Measurements from ENCODE around the gene ABHD17B.
"Not testable (repeated sequence)": the region's sequence is repeated elsewhere in the genome, so short reads cannot be mapped to it uniquely, and the experiment has no call there.

ABHD17B gene

DNA sequence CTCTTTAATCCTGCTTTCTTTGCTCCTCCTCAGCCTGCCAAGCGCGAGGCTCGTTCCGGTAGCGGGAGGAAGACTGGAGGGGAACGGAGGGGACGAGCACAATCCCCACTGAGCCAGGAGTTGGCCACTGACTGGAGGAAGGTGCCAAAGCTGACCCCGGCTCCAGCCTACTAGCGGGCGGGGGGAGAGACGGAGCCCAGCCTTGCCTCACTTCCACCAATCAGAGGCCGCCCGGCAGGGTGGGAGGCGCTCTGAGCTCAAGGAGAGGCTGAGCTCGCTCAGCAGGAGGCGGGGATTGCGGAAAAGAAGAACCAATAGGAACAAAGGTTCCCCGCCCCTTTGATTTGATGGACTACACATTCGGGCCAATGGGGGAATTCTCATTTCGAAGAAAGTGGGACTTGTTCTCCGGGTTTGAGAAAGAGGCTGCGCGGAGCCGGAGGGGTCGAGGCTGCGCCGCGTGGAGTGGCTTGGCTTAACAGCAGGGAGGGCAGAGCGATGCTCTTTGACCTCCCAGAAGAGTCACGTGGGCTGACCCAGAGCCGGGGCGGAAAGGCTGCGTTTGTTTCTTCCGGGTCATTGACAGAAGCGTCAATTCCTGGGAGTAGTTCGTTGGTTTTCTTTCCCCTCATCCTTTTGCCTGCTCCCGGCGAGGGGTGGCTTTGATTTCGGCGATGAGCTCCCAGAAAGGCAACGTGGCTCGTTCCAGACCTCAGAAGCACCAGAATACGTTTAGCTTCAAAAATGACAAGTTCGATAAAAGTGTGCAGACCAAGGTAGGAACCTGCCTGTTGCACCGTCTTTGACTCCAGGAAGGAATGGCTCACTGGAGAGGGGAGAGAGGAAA lies at the start of gene ABHD17B, which contains the start of gene C9orf85:
TSS of gene ABHD17B (minus strand) at position 133 of the 847 bp plus-strand sequence. CDS start 36,113 bp downstream, outside the sequence.
TSS of gene C9orf85 (plus strand) at position 579 of the 847 bp plus-strand sequence. CDS start at position 675, 96 bp downstream.
- peak; percentile 98 for DNase-seq (ENCODE audit: low read depth)
- peak within 1 kb of the TSS; percentile 85 for H3K4me3 ChIP-seq (ENCODE audit: low read depth, low read length)

DNA sequence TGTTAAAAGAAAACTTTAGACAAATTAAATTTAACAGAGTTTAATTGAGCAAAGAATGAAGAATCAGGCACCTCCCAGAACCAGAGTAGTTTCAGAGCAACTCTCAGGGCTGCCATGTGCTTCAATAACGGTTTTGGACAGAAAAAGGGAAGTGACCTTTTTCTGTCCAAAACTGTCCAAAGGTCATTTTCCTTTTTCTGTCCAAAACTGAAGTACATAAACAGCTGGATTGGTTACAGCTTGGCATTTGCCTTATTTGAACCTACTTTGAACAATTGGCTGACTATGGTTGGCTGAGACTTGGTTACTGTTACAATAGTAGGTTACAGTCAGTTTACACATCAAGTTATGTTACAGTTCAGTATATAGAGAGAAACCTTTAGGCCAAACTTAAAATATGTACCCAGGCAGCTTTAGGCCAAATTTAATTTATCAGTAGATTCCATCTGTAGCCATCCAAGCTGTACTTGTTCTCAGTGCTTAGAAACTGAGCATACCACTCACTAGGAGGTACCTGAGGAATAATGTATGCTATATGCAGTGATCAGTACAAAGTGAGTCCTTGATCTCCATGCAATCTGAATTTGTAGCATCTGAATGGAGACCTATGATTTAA lies 44.4 kb upstream of the ABHD17B start:
- H3K4me3 ChIP-seq (ENCODE audit: low read depth, low read length), result no peak overlapping the region
- DNase-seq (ENCODE audit: low read depth), result no peak

DNA sequence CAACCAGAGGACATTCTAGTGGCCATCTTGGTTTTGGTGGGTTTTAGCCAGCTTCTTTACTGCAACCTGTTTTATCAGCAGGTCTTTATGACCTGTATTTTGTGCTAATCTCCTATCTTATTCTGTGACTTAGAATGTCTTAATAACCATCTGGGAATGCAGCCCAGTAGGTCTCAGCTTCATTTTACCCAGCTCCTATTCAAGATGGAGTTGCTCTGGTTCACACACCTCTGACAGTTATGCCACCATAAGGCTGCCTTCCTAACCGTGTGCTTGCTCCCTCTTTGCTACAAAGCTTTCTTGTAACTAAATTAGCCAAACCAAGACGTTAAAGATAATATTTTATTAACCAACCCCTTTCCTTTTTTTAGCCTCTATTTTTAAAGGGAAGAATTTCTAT lies 43.7 kb upstream of the ABHD17B start:
- DNase-seq (ENCODE audit: low read depth), result not testable (repeated sequence)

DNA sequence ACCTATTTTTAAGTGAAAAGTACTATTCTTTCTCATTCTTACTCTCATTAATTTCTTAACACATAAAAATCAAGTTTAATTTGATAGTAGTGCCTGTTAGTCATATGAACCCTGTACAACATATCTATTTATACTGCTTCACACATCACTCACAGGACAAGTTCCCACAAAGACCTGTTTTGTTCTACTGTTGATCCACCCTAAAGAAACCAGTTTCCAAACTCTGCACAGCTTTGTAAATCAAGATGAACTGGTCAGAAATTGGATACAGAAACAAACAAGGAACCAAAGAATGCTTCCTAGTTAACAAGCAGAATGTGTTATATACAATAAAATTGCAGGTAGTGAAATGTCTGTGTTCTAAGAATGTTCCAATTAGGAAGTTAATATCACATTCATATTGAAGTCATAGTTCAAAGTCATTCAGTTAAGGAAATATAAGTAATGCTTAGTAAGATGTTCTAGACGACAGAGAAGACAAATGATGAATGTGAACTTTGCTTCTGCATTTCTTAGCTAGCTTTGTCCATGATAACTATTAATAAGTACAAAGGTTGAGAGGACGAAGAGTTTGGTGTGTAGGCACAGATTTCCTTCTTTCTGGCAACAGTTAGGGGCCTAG lies 33.9 kb upstream of the ABHD17B start:
- DNase-seq (ENCODE audit: low read depth), result no peak
- H3K4me3 ChIP-seq (ENCODE audit: low read depth, low read length), result no peak overlapping the region

More for the DNA sequence above, 43.7 kb upstream of the ABHD17B start:
- not testable (repeated sequence) for H3K4me3 ChIP-seq (ENCODE audit: low read depth, low read length)

- no peak overlapping the region for H3K4me3 ChIP-seq (ENCODE audit: low read depth, low read length)
- DNase-seq (ENCODE audit: low read depth), result no peak
Observed at GRCh38 chr9:71941998-71942567, 31.1 kb upstream of the ABHD17B start.

DNA sequence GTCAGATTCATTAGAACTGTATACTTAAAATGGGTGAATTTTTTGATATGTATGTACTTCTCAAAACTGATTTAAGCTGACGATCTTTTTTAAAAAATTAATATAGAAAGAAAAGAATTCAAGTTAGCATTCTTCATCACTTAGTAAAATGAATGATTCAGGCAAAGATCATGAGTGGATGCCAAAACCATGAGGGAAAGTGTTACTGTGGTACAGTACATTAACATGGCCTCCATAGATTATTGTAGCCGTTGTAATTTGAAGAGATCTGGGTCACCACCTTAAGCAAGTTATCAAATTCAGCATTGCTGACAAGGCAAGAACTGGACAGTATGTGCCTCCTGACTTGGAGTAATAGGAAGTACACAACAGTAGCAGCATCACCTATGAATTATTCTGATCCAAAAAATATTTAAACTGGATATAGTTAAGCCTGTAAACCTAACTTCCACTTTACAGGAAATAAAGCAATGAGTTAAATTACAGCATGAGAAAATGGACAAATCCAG lies 30.1 kb upstream of the ABHD17B start:
- no peak for DNase-seq (ENCODE audit: low read depth)
- H3K4me3 ChIP-seq (ENCODE audit: low read depth, low read length), result no peak overlapping the region

DNA sequence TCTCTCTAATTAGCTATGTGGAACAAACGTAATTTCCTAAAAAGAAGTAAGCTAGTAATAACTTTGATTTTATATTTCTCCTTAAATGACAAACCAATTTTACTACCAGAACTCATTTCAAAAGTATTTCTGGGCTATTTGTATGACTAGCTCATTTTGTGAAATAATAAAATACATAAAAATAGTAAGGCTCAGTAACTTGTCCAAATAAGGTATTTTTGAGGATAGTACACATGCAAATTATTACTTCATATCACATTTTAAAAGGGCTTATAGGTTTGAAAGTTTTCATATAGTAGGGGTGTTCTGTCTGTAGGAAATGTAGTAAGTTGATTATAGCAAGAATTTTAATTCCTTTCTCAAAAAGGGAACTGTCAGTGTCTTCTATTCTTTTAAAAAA lies 26.9 kb upstream of the ABHD17B start:
- DNase-seq (ENCODE audit: low read depth), result no peak

DNA sequence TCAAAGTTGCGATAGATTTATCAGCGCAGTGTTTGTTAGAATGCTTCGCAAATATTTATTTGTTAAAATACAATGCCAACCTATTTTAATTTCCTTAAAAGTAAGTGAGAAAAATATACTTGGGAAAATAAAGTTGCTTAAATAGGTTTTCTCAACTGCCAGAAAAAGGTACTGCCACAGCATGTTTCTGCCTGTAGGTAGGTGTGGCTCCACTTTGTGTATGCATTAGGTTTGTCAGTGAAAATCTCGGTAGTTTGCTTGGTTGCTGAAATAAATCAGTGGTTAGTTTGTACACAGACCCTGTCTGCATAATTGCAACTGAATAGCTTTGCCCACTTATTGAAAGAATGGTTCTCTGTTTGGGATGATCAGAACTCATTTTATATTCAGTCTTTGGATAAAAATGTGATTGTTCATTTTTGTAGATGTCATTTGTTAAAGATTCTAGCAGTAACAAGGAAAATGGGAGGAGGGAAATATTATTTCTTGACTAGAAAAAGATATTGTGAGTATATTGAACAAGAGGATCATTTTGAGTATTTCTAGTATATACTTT lies 26.2 kb upstream of the ABHD17B start:
- no peak overlapping the region for H3K4me3 ChIP-seq (ENCODE audit: low read depth, low read length)

More for the DNA sequence above, 26.9 kb upstream of the ABHD17B start:
- no peak overlapping the region for H3K4me3 ChIP-seq (ENCODE audit: low read depth, low read length)

DNA sequence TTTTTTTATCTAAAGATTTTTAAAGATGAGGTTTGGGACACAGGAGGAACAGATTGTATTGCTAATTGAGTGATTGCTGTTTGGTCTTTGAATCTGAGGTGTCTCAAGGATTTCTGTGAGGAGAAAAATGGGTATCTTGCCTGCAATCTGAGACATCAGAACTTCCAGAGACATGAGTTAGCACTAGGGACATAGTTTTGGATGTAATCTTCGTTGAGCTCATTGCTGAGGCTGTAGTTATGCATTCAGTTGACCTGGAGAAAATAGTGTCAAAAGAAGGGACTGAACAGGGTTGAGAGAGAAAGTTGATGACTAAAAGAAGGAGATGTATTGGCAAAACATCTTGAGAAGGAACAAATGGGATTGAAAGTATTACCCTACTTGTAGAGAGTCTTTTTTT lies 25.1 kb upstream of the ABHD17B start:
- DNase-seq (ENCODE audit: low read depth), result no peak
- no peak overlapping the region for H3K4me3 ChIP-seq (ENCODE audit: low read depth, low read length)

More for the DNA sequence above, 26.2 kb upstream of the ABHD17B start:
- no peak for DNase-seq (ENCODE audit: low read depth)

DNA sequence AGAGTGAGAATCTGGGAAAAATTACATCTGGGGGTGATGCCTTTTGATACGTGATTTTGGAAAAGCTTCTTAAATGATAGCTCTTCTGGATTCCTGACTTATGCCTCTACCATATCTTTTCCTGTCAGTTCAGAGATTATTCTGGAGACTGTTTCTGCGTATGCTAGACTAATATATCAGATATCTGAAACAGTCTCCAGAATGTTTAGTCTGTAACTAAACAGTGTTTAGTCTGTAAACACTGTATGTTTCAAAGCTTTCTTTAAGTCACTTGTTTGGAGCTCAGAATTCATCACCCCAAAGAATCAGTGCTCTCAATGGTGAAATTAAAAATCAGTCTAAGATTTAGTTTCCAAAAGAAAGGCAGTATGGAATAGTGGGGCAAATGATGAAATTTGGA lies 20.2 kb upstream of the ABHD17B start:
- no peak overlapping the region for H3K4me3 ChIP-seq (ENCODE audit: low read depth, low read length)
- DNase-seq (ENCODE audit: low read depth), result no peak

DNA sequence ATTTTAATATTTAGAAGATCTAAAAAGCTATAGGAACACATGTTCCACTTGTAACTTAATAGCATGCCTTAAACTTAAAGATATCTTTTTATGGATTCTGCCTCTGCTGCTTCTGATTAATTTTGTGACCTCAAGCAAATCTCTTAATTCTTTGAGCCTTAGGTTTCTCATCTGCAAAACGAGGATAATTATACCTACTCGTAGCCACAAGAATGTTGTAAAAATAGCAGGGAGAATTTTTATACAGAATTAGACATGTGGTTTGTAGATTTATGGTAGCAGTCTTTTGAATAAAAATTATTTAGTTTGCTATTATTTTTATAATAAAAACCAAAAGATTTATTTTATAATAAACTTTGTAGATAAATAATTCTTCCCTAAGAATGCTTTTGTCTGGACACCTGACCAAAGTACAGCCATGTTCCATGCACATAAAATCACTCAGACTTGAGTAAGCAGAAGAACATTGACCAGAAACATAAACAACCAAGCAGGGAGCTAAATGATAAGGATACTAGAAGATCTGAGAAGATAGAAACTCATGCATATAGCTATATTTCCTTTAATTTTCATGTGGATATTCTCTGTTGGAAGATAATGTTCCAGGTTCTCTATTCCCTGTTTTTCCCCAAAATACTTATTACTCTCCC lies 18.9 kb upstream of the ABHD17B start:
- no peak overlapping the region for H3K4me3 ChIP-seq (ENCODE audit: low read depth, low read length)
- DNase-seq (ENCODE audit: low read depth), result no peak

DNA sequence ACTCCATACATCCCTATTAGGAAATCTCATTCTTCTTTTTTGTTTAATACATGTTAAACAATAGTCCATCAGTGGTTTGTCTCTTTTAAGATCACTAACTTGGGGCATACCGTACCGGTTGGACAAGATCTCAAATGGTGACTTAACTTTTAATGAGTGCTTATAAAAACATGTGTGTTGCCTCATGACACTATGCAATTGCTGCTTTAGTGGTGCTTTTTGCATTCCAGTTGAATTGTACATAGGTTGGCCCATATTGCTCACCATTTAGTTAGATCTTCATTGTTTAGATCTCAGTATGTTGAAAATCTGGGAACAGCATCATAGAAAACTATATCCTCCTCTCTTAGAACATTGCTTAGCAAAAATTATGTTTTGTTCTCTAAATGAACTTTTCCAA lies 18.2 kb upstream of the ABHD17B start:
- peak; percentile 84 for DNase-seq (ENCODE audit: low read depth)
- H3K4me3 ChIP-seq (ENCODE audit: low read depth, low read length), result no peak overlapping the region

GRCh38 chr9:71928806-71929205 lies 17.8 kb upstream of the ABHD17B start:
- no peak for DNase-seq (ENCODE audit: low read depth)
- H3K4me3 ChIP-seq (ENCODE audit: low read depth, low read length), result no peak overlapping the region

GRCh38 chr9:71928376-71928775 lies 17.4 kb upstream of the ABHD17B start:
- H3K4me3 ChIP-seq (ENCODE audit: low read depth, low read length), result no peak overlapping the region
- DNase-seq (ENCODE audit: low read depth), result no peak

GRCh38 chr9:71925834-71926233 lies 14.8 kb upstream of the ABHD17B start:
- no peak overlapping the region for H3K4me3 ChIP-seq (ENCODE audit: low read depth, low read length)
- no peak for DNase-seq (ENCODE audit: low read depth)

GRCh38 chr9:71924576-71924975 lies 13.6 kb upstream of the ABHD17B start:
- no peak for DNase-seq (ENCODE audit: low read depth)

GRCh38 chr9:71921190-71921814 lies 10.3 kb upstream of the ABHD17B start:
- no peak overlapping the region for H3K4me3 ChIP-seq (ENCODE audit: low read depth, low read length)
- DNase-seq (ENCODE audit: low read depth), result no peak

More at GRCh38 chr9:71924576-71924975, 13.6 kb upstream of the ABHD17B start:
- H3K4me3 ChIP-seq (ENCODE audit: low read depth, low read length), result no peak overlapping the region

GRCh38 chr9:71920456-71921189 lies 9.6 kb upstream of the ABHD17B start:
- no peak for DNase-seq (ENCODE audit: low read depth)
- H3K4me3 ChIP-seq (ENCODE audit: low read depth, low read length), result no peak overlapping the region

All from skeletal muscle cell (primary cell).